Uterus (tissue), 4 donors: Measurements from ENCODE around the gene KIF1A. TPM values are rescaled to one million over a fixed set of nuclear protein-coding genes. Genes with fewer than 3 reads are reported as not detected.
"Not testable (repeated sequence)": the region's sequence is repeated elsewhere in the genome, so short reads cannot be mapped to it uniquely, and the experiment has no call there.

ENCODE experiments used
- DNase-seq, 2 donors: peaks; one replicate each; pipeline ENCODE4 v3.0.0-alpha.2; 2019 to 2020
- H3K27ac ChIP-seq, 2 donors: fragments of 200-600 bp; sonication (generic); 1 replicate in 1 of 2; 2 replicates in 1 of 2; pipeline ENCODE4 v1.5.1; 2016 to 2018
- H3K27me3 ChIP-seq, 2 donors: fragments of 200-600 bp; sonication (generic); one replicate each; pipeline ENCODE4 v1.5.1; 2018 to 2019; ENCODE audit warnings: control low read depth in 1 of 2
- H3K36me3 ChIP-seq, 2 donors: fragments of 200-600 bp; sonication (generic); one replicate each; pipeline ENCODE4 v1.5.1; 2019; ENCODE audit warnings: control low read depth in 1 of 2
- H3K4me1 ChIP-seq, 2 donors: fragments of 200-600 bp; sonication (generic); one replicate each; pipeline ENCODE4 v1.5.1; 2018 to 2019; ENCODE audit warnings: control low read depth in 1 of 2
- H3K4me3 ChIP-seq, 2 donors: fragments of 200-600 bp; sonication (generic); 1 replicate in 1 of 2; 2 replicates in 1 of 2; pipeline ENCODE4 v1.5.1; 2018 to 2019; ENCODE audit warnings: mild to moderate bottlenecking in 1 of 2
- H3K9me3 ChIP-seq, 2 donors: fragments of 200-600 bp; sonication (generic); one replicate each; pipeline ENCODE4 v1.5.1; 2019; ENCODE audit warnings: control low read depth in 1 of 2
- CTCF ChIP-seq, 4 experiments: fragments of 200-600 bp in 2 of 4; fragments of 450-650 bp in 2 of 4; sonication (generic) in 2 of 4; IDR thresholded peaks; one replicate each; pipeline ENCODE4 v1.5.1; 2016 to 2019; ENCODE audit warnings: antibody characterized with exemption in 4 of 4, mild to moderate bottlenecking in 2 of 4, moderate library complexity in 1 of 4
- POLR2A ChIP-seq, 2 donors: fragments of 450-650 bp; IDR thresholded peaks; one replicate each; pipeline ENCODE4 v1.6.1; 2016; ENCODE audit warnings: antibody characterized with exemption in 2 of 2, mild to moderate bottlenecking in 1 of 2, moderate library complexity in 1 of 2
- intact Hi-C: fragments of 100-400 bp; cut with DNase I; formaldehyde crosslinking; loops from one replicate; pipeline ENCODE4 v1.15.1; 2023; ENCODE audit warnings: low total_unique reads
- total RNA-seq, 4 donors: library from RNA; depleted of rRNA in 3 of 4; stranded (reverse); fragments of >200 nt in 3 of 4; gene quantifications; one replicate each; pipeline versions ENCODE4 v1.1.0 to v1.2.4, GENCODE V29; 2014 to 2023
- donor health status: DM: yes; HTN: yes; CAD: no.

KIF1A gene
- total RNA-seq, 4 donors from 2014 or later = 0.37 to 12.9 TPM; not detected in 2

GRCh38 chr2:240846873-240847595, 27.0 kb upstream of the KIF1A start:
- intact Hi-C loops = no loop called here
- Histone ChIP-seq H3K36me3 (no peaks in the 10 kb centered on the region), H3K27me3 (no peaks in the 10 kb centered on the region), H3K4me3 (no peak overlapping the region), H3K27ac (no peak overlapping the region), H3K9me3 (no peaks in the 10 kb centered on the region), H3K4me1 (no peaks in the 10 kb centered on the region)
- TF ChIP-seq POLR2A (IDR thresholded peaks at IDR 0.05) (no peak), CTCF (IDR thresholded peaks at IDR 0.05) (no peak)
- no peak for DNase-seq

GRCh38 chr2:240846309-240846708, 26.3 kb upstream of the KIF1A start:
- H3K36me3 ChIP-seq, intact Hi-C loops, DNase-seq, H3K27ac ChIP-seq, H3K4me3 ChIP-seq, H3K9me3 ChIP-seq, H3K27me3 ChIP-seq, H3K4me1 ChIP-seq: not testable (repeated sequence)

GRCh38 chr2:240840435-240841060, 20.5 kb upstream of the KIF1A start:
- H3K9me3 ChIP-seq = no peaks in the 10 kb centered on the region
- intact Hi-C loops = no loop called here
- DNase-seq = no peak

GRCh38 chr2:240839152-240840143, 19.4 kb upstream of the KIF1A start:
- Histone ChIP-seq H3K4me3 (no peak overlapping the region), H3K4me1 (no peaks in the 10 kb centered on the region), H3K9me3 (no peaks in the 10 kb centered on the region), H3K27me3 (no peaks in the 10 kb centered on the region), H3K36me3 (no peaks in the 10 kb centered on the region), H3K27ac (no peak overlapping the region)
- intact Hi-C loops = no loop called here
- no peak for TF ChIP-seq CTCF (IDR thresholded peaks at IDR 0.05)
- TF ChIP-seq POLR2A (IDR thresholded peaks at IDR 0.05) = no peak
- DNase-seq = no peak

More at GRCh38 chr2:240840435-240841060, 20.5 kb upstream of the KIF1A start:
- H3K4me1 ChIP-seq = no peaks in the 10 kb centered on the region
- no peak for TF ChIP-seq POLR2A (IDR thresholded peaks at IDR 0.05)
- peak; percentile 27 to 48 (median 39) for TF ChIP-seq CTCF (IDR thresholded peaks at IDR 0.05)
- no peak overlapping the region for H3K4me3 ChIP-seq
- no peaks in the 10 kb centered on the region for H3K36me3 ChIP-seq
- no peak overlapping the region for H3K27ac ChIP-seq
- no peaks in the 10 kb centered on the region for H3K27me3 ChIP-seq

GRCh38 chr2:240837621-240838020, 17.6 kb upstream of the KIF1A start:
- Histone ChIP-seq H3K9me3 (no peaks in the 10 kb centered on the region), H3K36me3 (no peaks in the 10 kb centered on the region), H3K27me3 (no peaks in the 10 kb centered on the region), H3K4me3 (no peak overlapping the region), H3K4me1 (no peaks in the 10 kb centered on the region), H3K27ac (no peak overlapping the region)
- intact Hi-C loops = no loop called here
- no peak for TF ChIP-seq POLR2A (IDR thresholded peaks at IDR 0.05)
- no peak for TF ChIP-seq CTCF (IDR thresholded peaks at IDR 0.05)
- no peak for DNase-seq
